ENCODE data around the gene PTPRU.

- no peak for TF ChIP-seq ELK1 (IDR thresholded peaks at IDR 0.05; ENCODE audit: low read depth, low read length)
- no peak for TF ChIP-seq POLR2AphosphoS2 (conservative IDR thresholded peaks at IDR 0.05; ENCODE audit: low read length)
- no peak for TF ChIP-seq REST (IDR thresholded peaks at IDR 0.05)
- no peak for TF ChIP-seq RARB (CRISPR knock-in tag; IDR thresholded peaks at IDR 0.05)
- TF ChIP-seq RFX5 (IDR thresholded peaks at IDR 0.05): no peak
- no peak for TF ChIP-seq POLR2A (IDR thresholded peaks at IDR 0.05; ENCODE audit: low read length)
- no peak for TF ChIP-seq PBX3 (IDR thresholded peaks at IDR 0.05)
- no peak for TF ChIP-seq CTCF (IDR thresholded peaks at IDR 0.05)
- TF ChIP-seq HMGXB4 (CRISPR knock-in tag; IDR thresholded peaks at IDR 0.05; ENCODE audit: borderline replicate concordance): no peak
- no peak for TF ChIP-seq MAX (IDR thresholded peaks at IDR 0.05)
These were observed 84.0 kb downstream of the PTPRU start for GRCh38 chr1:29320156-29320940.
